Heart left ventricle (tissue), 13 donors: Measurements from ENCODE around the gene SNX24.

ENCODE experiments used
- POLR2A ChIP-seq, 2 donors: fragments of 450-650 bp; IDR thresholded peaks; one replicate each; pipeline ENCODE4 v1.6.1; 2017; ENCODE audit warnings: antibody characterized with exemption in 2 of 2, mild to moderate bottlenecking in 2 of 2, moderate library complexity in 2 of 2
- TF ChIP-seq, protein P1 (sequence below), 12 donors: fragments of 200-600 bp; sonication (generic) in 4 of 12; IDR thresholded peaks; one replicate each; pipeline versions ENCODE4 v1.5.0 to v1.8.0; 2018 to 2022; ENCODE audit warnings: antibody characterized with exemption in 12 of 12, mild to moderate bottlenecking in 5 of 12
- donor health status: ischemic (EF 13 %, LVEDD 7.1; RV severe dilation, severe dysfunction).
- donor health status: DM: no; HTN: yes; CAD: no.
- donor health status: DM: no; HTN: no; CAD: no.
- donor health status: ischemic (EF 25% LVEDD 6.9; RV normal size, moderate dysfunction).
- donor health status: ischemic (EF 25% LVEDD 5.7; RV mildly dilated, moderate dysfunction).
- donor health status: ischemic (EF 35%, LVEDD 5.7; RV mildly dilated, moderate dysfunction).
- donor health status: nonischemic (EF 11% LVEDD 7.7; RV severe dilation, severe dysfunction).
- donor health status: DM: yes; HTN: yes; CAD: no.
- donor health status: PGD.
- donor health status: ischemic (EF 29% LVEDD 5.4; RV normal size, mild dysfunction).
- donor health status: nonischemic (EF 23%, LVEDD 6.1; RV moderate dilation, normal function).

DNA sequence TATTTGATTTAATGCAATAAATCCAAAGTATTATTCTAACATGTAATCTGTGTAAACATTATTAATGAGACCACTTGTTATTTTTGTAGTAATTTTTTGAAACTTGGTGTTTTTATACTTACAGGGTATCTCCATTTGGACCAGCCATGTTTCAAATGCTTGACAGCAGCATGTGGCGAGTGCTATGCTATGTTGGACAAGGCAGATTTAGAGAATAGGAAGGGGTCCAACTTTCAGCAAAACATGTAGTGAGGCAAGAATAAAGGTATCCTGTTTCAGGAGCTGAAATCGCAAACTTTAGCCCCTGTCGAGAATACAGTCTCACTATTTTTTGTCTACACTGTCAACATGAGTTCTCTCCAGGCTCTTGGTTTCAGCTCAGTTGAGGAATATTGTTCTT, 33.7 kb downstream of the SNX24 start:
- TF ChIP-seq, protein P1, sequence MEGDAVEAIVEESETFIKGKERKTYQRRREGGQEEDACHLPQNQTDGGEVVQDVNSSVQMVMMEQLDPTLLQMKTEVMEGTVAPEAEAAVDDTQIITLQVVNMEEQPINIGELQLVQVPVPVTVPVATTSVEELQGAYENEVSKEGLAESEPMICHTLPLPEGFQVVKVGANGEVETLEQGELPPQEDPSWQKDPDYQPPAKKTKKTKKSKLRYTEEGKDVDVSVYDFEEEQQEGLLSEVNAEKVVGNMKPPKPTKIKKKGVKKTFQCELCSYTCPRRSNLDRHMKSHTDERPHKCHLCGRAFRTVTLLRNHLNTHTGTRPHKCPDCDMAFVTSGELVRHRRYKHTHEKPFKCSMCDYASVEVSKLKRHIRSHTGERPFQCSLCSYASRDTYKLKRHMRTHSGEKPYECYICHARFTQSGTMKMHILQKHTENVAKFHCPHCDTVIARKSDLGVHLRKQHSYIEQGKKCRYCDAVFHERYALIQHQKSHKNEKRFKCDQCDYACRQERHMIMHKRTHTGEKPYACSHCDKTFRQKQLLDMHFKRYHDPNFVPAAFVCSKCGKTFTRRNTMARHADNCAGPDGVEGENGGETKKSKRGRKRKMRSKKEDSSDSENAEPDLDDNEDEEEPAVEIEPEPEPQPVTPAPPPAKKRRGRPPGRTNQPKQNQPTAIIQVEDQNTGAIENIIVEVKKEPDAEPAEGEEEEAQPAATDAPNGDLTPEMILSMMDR (IDR thresholded peaks at IDR 0.05): no peak
- no peak for TF ChIP-seq POLR2A (IDR thresholded peaks at IDR 0.05)
